ENCODE results near the gene GPR22. TPM values are rescaled to one million over a fixed set of nuclear protein-coding genes. Genes with fewer than 3 reads are reported as not detected.

Gene GPR22
- total and polyA plus RNA-seq, 10 of the 15 experiments (the other 5 are each of a cell fraction or from before 2014, with no cell fraction given) = 0.11 to 0.71 (median 0.47) TPM; not detected in 6

GRCh38 chr7:107486041-107486440 lies 16.2 kb downstream of the GPR22 start:
- Histone ChIP-seq H3K4me1 (ENCODE audit: control insufficient read depth, insufficient read depth, low read length) (no peaks in the 10 kb centered on the region), H2AFZ (ENCODE audit: control insufficient read depth, low read depth, low read length) (no peak overlapping the region), H3K4me2 (ENCODE audit: control insufficient read depth, insufficient read depth) (no peak overlapping the region), H3K27ac (ENCODE audit: control insufficient read depth, insufficient read depth) (no peak overlapping the region), H3K79me2 (ENCODE audit: control insufficient read depth, insufficient read depth, low read length) (no peaks in the 10 kb centered on the region), H3K4me3 (no peak overlapping the region), H3K27me3 (replicated peaks in 1 of 2; ENCODE audit: control insufficient read depth in 2 of 2, insufficient read depth in 2 of 2, low read length in 1 of 2) (no peaks in the 10 kb centered on the region), H3K36me3 (ENCODE audit: control insufficient read depth in 2 of 2, insufficient read depth in 2 of 2, low read length in 1 of 2) (no peaks in the 10 kb centered on the region), H3K9me3 (replicated peaks; ENCODE audit: control insufficient read depth, insufficient read depth, low read length) (no peaks in the 10 kb centered on the region), H3K9ac (ENCODE audit: control insufficient read depth, insufficient read depth, low read length) (no peak overlapping the region), H4K20me1 (ENCODE audit: control insufficient read depth, insufficient read depth) (no peaks in the 10 kb centered on the region)
- WGBS (ENCODE audit: insufficient coverage, insufficient replicate concordance, low lambda C conversion rate, missing lambda C conversion rate) = 75% methylated on average over 3 of the region's 3 CpGs
- BruUV-seq (replicated peaks) = no TSS peak
- ChIA-PET POLR2A (interaction anchor here (0.7 kb wide), 1 partner anchor 303 kb away, joined by 4 read pairs; no protein-coding TSS in a partner anchor), RAD21 (ENCODE audit: unreplicated experiment) (no interaction called here), SMC1A (ENCODE audit: uncharacterized antibody, unreplicated experiment) (interaction anchor here (0.7 kb wide), 1 partner anchor 31 kb away, joined by 4 read pairs; no protein-coding TSS in a partner anchor), CTCF (interaction anchor here (0.8 kb wide), 1 partner anchor 23 kb away, joined by 4 read pairs; no protein-coding TSS in a partner anchor)
- in situ Hi-C loops (cut with MboI) = no loop called here
- DNase-seq (ENCODE audit: low read depth, low spot score) (no peak), ATAC-seq (peak; percentile 63), FAIRE-seq (no peak)
- intact Hi-C loops (cut with micrococcal nuclease; ENCODE audit: unreplicated experiment) = no loop called here
- TF ChIP-seq LARP7 (IDR thresholded peaks at IDR 0.05) = no peak
- TF ChIP-seq JUNB (IDR thresholded peaks at IDR 0.05) = peak; percentile 23; the same call in 1 of the 2 replicates

- RAD21 ChIA-PET (ENCODE audit: unreplicated experiment) = no interaction called here
- Histone ChIP-seq H3K79me2 (ENCODE audit: control insufficient read depth, insufficient read depth, low read length) (no peaks in the 10 kb centered on the region), H3K9me3 (replicated peaks; ENCODE audit: control insufficient read depth, insufficient read depth, low read length) (no peaks in the 10 kb centered on the region), H3K36me3 (ENCODE audit: control insufficient read depth in 2 of 2, insufficient read depth in 2 of 2, low read length in 1 of 2) (no peaks in the 10 kb centered on the region; a peak in 1 of 4 replicates), H4K20me1 (ENCODE audit: control insufficient read depth, insufficient read depth) (no peaks in the 10 kb centered on the region), H3K4me1 (ENCODE audit: control insufficient read depth, insufficient read depth, low read length) (no peaks in the 10 kb centered on the region), H3K4me3 (no peak overlapping the region), H3K27me3 (replicated peaks in 1 of 2; ENCODE audit: control insufficient read depth in 2 of 2, insufficient read depth in 2 of 2, low read length in 1 of 2) (no peaks in the 10 kb centered on the region), H3K9ac (ENCODE audit: control insufficient read depth, insufficient read depth, low read length) (no peak overlapping the region), H3K4me2 (ENCODE audit: control insufficient read depth, insufficient read depth) (no peak overlapping the region), H3K27ac (ENCODE audit: control insufficient read depth, insufficient read depth) (no peak overlapping the region), H2AFZ (ENCODE audit: control insufficient read depth, low read depth, low read length) (no peak overlapping the region)
- FAIRE-seq (no peak), ATAC-seq (no peak), DNase-seq (ENCODE audit: low read depth, low spot score) (no peak)
- SMC1A ChIA-PET (ENCODE audit: uncharacterized antibody, unreplicated experiment) = interaction anchor here (1.4 to 1.5 kb wide), 3 partner anchors 12 to 43 kb away, joined by 3 to 4 read pairs (median 4); no protein-coding TSS in a partner anchor
- intact Hi-C loops (cut with micrococcal nuclease; ENCODE audit: unreplicated experiment) = no loop called here
- POLR2A ChIA-PET = no interaction called here
- CTCF ChIA-PET = interaction anchor here (1.5 kb wide), 1 partner anchor 8 kb away, joined by 7 read pairs; no protein-coding TSS in a partner anchor
- 98% methylated on average over 2 of the region's 2 CpGs for WGBS (ENCODE audit: insufficient coverage, insufficient replicate concordance, low lambda C conversion rate, missing lambda C conversion rate)
- in situ Hi-C loops (cut with MboI) = no loop called here
- no TSS peak for BruUV-seq (replicated peaks)
- no peak for TF ChIP-seq HDAC2 (IDR thresholded peaks at IDR 0.05)
- no peak for TF ChIP-seq HCFC1 (IDR thresholded peaks at IDR 0.05; ENCODE audit: low read length)
- no peak for TF ChIP-seq SIN3A (IDR thresholded peaks at IDR 0.05; ENCODE audit: low read depth, low read length)
- TF ChIP-seq CUX1 (IDR thresholded peaks at IDR 0.05; ENCODE audit: insufficient replicate concordance, low read depth, low read length) = no peak
- TF ChIP-seq FOXM1 (IDR thresholded peaks at IDR 0.05; ENCODE audit: low read depth, low read length) = no peak
- TF ChIP-seq BMI1 (IDR thresholded peaks at IDR 0.05; ENCODE audit: borderline replicate concordance) = no peak
- no peak for TF ChIP-seq MTA2 (IDR thresholded peaks at IDR 0.05; ENCODE audit: low read depth)
- TF ChIP-seq BACH1 (IDR thresholded peaks at IDR 0.05; ENCODE audit: borderline replicate concordance) = no peak
- no peak for TF ChIP-seq TBL1XR1 (IDR thresholded peaks at IDR 0.05; ENCODE audit: low read depth, low read length)
- TF ChIP-seq TCF3 (IDR thresholded peaks at IDR 0.05; ENCODE audit: borderline replicate concordance, insufficient read depth, low read depth, low read length) = no peak
- no peak for TF ChIP-seq TARDBP (IDR thresholded peaks at IDR 0.05; ENCODE audit: borderline replicate concordance)
These were observed 23.0 kb downstream of the GPR22 start for GRCh38 chr7:107492875-107493274.

Measured in GM12878 (cell line).